NCI-H510A (cell line): Measurements from ENCODE around the gene TBX15.
"Not testable (repeated sequence)": the region's sequence is repeated elsewhere in the genome, so short reads cannot be mapped to it uniquely, and the experiment has no call there.

Experiments
- DNase-seq: peaks from one replicate; lab custom pipeline; 2025; lab: John Stamatoyannopoulos, UW

The TBX15 gene

DNA sequence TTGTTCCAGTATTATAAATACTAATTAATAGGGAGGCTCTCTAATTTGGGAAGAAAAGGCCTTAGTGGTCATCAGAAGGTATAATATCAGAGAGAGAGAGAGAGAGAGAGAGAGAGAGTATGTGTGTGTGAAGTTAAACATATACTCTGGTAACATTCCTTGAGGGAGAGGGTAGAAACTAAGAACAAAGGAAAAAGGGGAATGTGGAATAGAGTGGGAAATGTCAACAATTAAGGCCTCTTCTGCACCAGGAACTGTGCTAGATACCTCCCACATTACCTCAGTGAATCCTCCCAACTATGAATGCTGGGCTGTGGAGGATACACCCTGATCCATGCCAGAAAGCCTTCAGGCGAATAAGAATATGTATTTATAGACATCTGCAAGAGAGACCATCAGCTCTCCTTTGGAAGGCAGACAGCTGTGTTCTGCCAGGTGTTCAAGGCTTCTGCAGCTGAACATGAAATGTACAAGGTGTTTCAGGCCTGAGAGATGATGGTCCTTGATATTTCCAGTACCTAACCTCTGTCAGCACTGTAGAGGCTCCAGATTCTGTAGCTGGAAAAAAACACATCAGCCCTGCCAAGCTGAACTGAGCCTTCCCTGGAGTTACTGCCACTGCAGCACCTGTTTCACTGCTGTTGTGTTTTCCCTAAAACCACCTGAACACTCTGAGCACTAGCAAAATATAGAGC, 29.1 kb downstream of the TBX15 start:
- DNase-seq, result no peak

- no peak for DNase-seq
Observed at GRCh38 chr1:118958140-118958539, 30.0 kb downstream of the TBX15 start.

- not testable (repeated sequence) for DNase-seq
Observed at GRCh38 chr1:118957579-118957978, 30.6 kb downstream of the TBX15 start.

GRCh38 chr1:118954301-118954905, 33.7 kb downstream of the TBX15 start:
- no peak for DNase-seq

DNA sequence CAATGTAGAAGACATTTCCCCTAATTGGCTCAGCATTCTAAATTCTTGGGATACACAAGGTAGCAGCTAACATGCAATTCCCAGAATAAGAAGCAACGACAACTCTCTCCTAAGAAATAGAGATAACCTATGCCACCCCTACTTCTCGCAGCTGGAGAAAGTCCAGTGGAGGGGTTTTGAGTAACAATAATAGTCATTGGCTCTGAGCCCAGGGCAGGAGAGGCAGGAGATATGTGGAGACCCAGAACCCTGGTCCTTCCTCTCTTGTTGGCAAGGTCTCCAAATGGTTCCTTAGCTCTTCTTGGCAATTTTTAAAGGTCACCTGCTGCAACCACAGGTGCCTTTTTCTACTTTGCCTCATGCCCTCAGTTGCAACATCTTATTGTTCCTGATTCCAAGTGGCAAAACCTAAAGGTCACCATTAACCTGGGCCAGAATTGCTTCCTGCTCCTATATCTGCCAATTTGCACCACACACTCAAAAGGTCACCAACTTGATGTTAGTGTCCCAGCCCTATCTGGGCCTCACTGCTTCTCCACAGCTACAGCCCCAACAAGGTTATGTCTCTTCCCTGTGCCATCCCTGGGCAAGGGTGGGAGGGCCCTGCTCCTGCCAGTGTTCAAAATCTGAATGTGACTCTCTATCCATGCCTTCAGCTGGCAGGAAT, 36.7 kb downstream of the TBX15 start:
- no peak for DNase-seq

GRCh38 chr1:118949315-118949714, 38.8 kb downstream of the TBX15 start:
- DNase-seq, result no peak

DNA sequence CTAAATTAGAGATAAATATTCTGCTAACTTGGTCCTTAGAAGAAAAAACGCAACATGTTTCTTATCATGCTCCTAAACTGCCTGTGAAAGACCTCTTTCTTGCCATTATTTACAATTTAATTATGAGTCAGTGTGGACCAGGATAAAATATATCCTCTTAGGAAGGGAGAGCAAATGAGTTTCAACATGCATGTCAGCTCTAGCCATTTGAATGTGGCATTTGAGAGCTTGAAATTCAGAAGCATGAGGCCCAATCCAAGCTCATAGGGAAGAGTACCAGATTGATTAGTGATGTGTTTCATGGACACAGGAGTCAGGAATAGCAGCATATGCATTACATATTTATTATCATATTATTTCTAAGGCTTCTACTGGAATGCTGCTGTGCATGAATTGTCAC, 39.3 kb downstream of the TBX15 start:
- no peak for DNase-seq

DNA sequence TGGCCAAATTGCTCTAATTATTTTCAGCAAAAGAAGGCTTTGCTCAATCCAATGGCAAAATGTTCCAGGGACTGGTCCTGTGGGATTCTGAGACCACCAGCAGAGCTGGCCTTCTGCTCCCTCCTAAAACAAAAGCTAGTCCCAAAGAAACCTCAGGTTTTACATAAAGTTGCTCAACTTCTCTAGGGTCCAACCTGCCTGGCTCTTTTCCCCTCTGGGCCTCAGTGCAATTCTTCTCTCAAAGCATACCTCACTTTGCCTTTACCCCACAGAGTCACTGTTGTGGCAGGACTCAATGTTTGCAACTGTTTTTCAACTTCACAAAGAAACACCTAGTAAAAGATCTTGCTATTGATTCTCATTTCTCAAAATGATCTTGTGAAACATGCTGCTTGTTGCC, 39.8 kb downstream of the TBX15 start:
- DNase-seq, result no peak

DNA sequence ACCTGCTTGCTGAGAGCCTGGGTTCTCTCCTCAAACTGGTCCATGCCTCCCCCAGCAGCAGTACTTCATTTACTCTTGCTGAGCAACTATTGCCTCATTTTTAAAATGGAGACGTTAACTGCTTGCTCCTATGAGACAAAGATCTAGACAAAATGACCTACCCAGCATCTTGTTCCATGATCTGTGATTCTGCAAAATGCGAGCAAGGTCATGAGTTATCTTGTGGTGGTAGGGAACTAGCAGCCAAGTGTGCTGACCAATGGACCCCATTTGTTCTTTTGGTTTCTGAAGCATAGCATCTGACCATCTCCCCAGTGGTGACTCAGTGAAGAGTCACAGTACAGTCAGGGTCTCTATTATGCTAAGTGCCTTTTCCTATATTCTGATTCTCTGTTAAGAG, 40.4 kb downstream of the TBX15 start:
- no peak for DNase-seq

DNA sequence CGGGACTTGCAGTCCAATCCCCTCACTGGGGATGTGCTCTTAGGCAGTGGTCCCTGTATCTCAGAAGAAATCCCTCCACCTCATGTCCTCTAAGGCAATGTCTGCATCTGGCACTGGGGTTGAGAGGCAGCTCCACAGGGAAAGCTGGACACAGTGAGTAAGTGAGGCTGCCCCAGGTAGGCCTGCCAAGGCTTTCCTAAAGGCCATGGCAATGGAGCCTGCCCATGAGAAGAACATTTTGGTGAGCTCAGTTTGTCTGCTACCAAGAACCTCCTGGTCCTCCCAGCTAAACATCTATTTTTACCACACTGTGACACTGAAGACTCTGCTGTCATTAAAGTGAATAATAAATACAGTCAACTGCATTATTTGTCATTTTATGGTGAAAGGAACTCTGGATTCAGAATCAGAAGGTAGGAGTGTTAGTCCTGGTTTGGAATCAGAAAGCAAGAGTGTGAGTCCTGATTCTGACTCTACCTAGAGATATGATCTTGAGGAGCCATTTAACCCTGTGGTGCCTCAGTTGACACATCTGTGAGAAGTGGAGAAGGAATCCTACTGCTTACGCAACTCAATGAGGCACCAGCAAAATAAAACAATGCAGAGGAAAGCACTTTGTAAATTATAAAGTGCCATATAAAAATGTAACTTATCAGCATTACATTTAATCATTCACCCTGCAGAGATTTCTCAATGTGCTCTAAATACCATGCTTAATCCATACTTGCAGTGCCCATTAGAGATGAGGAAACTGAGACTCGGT, 41.0 kb downstream of the TBX15 start:
- DNase-seq, result no peak

GRCh38 chr1:118945489-118945888, 42.7 kb downstream of the TBX15 start:
- no peak for DNase-seq

DNA sequence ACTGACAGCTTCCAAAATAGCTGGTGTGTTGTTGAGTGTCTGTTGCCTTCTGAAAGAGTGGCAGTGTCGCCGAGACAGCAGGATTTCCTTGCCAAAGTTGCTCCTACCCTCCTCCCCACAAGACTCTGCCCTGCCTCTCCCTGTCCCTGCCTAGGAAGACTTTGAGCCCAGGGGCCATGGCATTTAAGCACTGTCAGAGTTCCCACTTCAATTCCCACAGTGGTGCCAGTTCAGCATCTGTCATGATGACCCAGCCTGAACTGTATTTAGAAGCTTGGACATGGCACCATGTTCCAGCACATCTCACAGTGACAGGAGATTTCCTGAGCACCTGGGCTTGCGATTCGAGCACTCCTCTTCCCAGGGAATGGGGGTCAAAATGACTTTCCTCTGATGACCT, 43.6 kb downstream of the TBX15 start:
- no peak for DNase-seq

DNA sequence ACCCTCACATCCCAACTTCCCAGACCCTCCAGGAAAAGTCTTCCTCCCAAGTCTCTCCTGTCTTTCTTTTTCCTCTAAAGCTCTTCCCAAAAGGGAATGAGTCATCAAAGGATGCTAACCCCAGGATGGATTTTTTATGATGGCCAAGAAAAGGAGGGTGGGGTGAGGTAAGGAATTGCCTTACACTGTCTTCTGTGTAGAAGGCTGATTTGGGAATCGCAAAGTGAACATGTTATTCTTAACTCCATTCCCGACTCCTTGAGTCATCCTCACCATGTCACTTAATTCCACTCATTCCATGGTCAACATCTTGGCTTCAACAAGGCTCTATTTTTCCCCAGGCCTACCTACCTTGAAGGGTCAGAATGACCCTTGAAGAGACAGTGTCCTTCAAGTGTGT, 44.0 kb downstream of the TBX15 start:
- no peak for DNase-seq

GRCh38 chr1:118940957-118941356, 47.2 kb downstream of the TBX15 start:
- no peak for DNase-seq

GRCh38 chr1:118937413-118938072, 50.6 kb downstream of the TBX15 start:
- no peak for DNase-seq

- DNase-seq, result no peak
Observed at GRCh38 chr1:118934706-118935105, 53.4 kb downstream of the TBX15 start.

GRCh38 chr1:118933051-118933781, 54.9 kb downstream of the TBX15 start:
- DNase-seq, result no peak

GRCh38 chr1:118931876-118932275, 56.3 kb downstream of the TBX15 start:
- DNase-seq, result no peak

DNA sequence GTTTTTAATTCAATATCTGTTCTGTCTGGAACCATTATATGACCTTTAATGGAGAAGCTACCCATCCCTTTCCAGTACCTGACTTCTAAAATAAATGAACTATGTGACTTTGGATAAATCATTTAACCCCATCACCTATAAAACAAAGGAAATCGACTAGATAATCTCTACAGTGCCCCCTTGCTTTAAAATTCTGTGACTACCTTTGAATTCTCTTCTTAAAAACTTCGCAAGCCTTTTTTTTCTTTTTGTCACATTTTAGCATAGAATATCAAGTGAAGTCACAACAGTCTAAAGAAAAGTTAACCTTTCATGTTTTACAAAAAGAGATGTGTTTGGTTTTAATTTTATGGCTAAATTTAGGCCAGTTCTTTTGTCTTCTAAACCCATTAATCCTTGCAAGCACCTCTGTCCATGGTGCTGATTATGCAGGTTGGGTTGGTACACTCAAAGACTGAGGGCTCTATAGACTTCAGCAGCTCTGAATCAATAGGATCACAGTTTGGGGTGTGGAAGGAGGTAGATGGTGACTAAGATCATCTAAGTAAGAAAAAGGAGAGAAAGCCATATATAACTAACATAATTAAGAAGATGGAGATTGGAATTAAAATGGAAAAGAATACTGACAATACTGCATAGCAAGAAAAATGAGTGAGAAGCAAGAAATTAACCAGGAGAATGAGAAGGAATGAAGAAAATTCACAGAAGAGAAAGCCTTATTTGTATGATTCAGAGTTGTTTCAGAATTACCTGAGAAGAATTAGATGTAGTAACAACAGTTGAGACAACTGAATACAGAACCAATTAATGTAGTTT, 59.2 kb downstream of the TBX15 start:
- DNase-seq, result no peak

- no peak for DNase-seq
Observed at GRCh38 chr1:118927427-118928187, 60.5 kb downstream of the TBX15 start.
